SJCRH30 (cell line): Measurements from ENCODE around the gene GLS2. TPM values are rescaled to one million over a fixed set of nuclear protein-coding genes. Genes with fewer than 3 reads are reported as not detected.

Source experiments
- DNase-seq, 2 experiments: peaks; one replicate each; pipeline ENCODE4 v3.0.0-alpha.2; 2015 to 2020
- H3K27ac ChIP-seq: fragments of 250-450 bp; sonication (Bioruptor Pico); 2 replicates; pipeline ENCODE4 v1.5.1; 2020; ENCODE audit warnings: mild to moderate bottlenecking, moderate library complexity
- H3K27me3 ChIP-seq: fragments of 250-450 bp; sonication (Bioruptor Pico); 2 replicates; pipeline ENCODE4 v1.5.1; 2020; ENCODE audit warnings: mild to moderate bottlenecking, moderate library complexity
- H3K36me3 ChIP-seq: fragments of 250-450 bp; sonication (Bioruptor Pico); 2 replicates; pipeline ENCODE4 v1.5.1; 2020; ENCODE audit warnings: mild to moderate bottlenecking, moderate library complexity
- H3K4me1 ChIP-seq: fragments of 250-450 bp; sonication (Bioruptor Pico); 2 replicates; pipeline ENCODE4 v1.5.1; 2020; ENCODE audit warnings: mild to moderate bottlenecking, moderate library complexity
- H3K4me3 ChIP-seq: fragments of 250-450 bp; sonication (Bioruptor Pico); 2 replicates; pipeline ENCODE4 v1.5.1; 2020; ENCODE audit warnings: mild to moderate bottlenecking, moderate library complexity
- H3K9me3 ChIP-seq: fragments of 250-450 bp; sonication (Bioruptor Pico); replicated peaks from 2 replicates; pipeline ENCODE4 v1.5.1; 2020; ENCODE audit warnings: mild to moderate bottlenecking, moderate library complexity
- total RNA-seq: library from RNA; depleted of rRNA; stranded (reverse); fragments of >200 nt; shearing (Covaris generic); gene quantifications from 2 replicates; pipeline ENCODE4 v1.2.3, GENCODE V29; 2014; rRNA removed

GLS2 gene
- total RNA-seq, 1 experiment from 2014 or later: not detected

DNA sequence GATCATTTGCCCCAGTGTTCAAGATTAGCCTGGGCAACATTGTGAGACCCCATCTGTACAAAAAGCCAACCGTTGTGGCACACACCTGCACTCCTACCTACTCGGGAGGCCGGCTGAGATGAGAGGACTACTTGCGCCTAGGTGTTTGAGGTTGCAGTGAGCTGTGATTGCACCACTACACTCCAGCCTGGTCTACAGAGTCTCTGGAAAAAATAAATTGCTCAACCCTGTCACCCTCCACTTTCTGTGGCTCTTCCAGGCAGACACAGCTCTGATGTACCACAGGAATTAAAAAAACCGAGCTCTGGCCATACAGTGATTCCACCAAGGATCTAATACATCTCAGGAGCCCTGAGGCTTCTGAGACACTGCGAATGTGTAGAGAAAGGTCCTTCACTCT lies 53.1 kb downstream of the GLS2 start:
- H3K4me3 ChIP-seq: no peak overlapping the region
- H3K27ac ChIP-seq: no peak overlapping the region
- no peaks in the 10 kb centered on the region for H3K27me3 ChIP-seq
- peaks cover 5% of the 10 kb centered on the region; the same call in 1 of the 2 replicates for H3K36me3 ChIP-seq
- DNase-seq: no peak
- no peaks in the 10 kb centered on the region for H3K4me1 ChIP-seq
- H3K9me3 ChIP-seq: no peaks in the 10 kb centered on the region

DNA sequence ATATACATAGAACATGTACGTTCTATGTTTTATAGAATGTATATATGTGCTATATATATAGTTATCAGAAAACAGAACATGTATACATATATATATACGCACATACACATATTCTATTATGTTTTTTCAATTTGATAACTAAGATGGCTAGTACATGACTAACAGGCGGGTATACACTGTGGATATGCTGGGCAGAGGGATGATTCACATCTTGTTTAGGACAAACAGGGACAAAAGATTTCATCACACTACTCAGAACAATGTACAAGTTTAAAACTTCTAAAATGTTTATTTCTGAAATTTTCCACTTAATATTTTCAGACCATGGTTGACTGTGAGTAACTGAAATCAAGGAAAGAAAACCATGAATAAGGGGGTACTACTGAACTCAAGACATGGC lies 56.1 kb downstream of the GLS2 start:
- H3K27me3 ChIP-seq: no peaks in the 10 kb centered on the region
- no peak overlapping the region for H3K27ac ChIP-seq
- no peak overlapping the region for H3K4me3 ChIP-seq
- no peak for DNase-seq
- H3K36me3 ChIP-seq: peaks cover 15% of the 10 kb centered on the region; the same call in 1 of the 2 replicates
- no peaks in the 10 kb centered on the region for H3K9me3 ChIP-seq
- H3K4me1 ChIP-seq: no peaks in the 10 kb centered on the region

DNA sequence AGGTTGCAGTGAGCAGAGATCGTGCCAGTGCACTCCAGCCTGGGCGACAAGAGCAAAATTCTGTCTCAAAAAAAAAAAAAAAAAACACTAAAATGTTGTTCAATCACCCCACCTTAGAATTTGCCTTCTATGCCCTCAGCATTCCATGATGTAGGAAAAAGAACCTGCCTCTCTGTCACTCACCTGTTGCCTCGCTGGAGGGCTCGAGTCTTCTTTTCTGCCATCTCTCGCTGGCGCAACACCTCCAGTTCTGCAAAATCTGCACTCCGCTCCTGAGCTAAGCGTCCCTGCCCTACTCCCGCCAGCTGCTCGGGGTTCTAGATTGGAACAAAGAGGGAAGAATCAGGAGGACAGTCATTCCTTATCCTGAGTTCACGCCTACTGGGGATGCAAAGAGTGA lies 56.7 kb downstream of the GLS2 start:
- Histone ChIP-seq H3K4me3 (no peak overlapping the region), H3K27ac (no peak overlapping the region), H3K4me1 (no peaks in the 10 kb centered on the region), H3K9me3 (no peaks in the 10 kb centered on the region), H3K27me3 (no peaks in the 10 kb centered on the region), H3K36me3 (peaks cover 15% of the 10 kb centered on the region; the same call in 1 of the 2 replicates)
- no peak for DNase-seq

- H3K36me3 ChIP-seq: peaks cover 27% of the 10 kb centered on the region
- H3K27ac ChIP-seq: no peak overlapping the region
- no peak for DNase-seq
- H3K4me3 ChIP-seq: no peak overlapping the region
- no peaks in the 10 kb centered on the region for H3K27me3 ChIP-seq
- H3K9me3 ChIP-seq: no peaks in the 10 kb centered on the region
- no peaks in the 10 kb centered on the region for H3K4me1 ChIP-seq
Observed at GRCh38 chr12:56425940-56426438, 62.0 kb downstream of the GLS2 start.

- no peak overlapping the region for H3K27ac ChIP-seq
- H3K9me3 ChIP-seq: no peaks in the 10 kb centered on the region
- no peaks in the 10 kb centered on the region for H3K4me1 ChIP-seq
- DNase-seq: no peak
- H3K36me3 ChIP-seq: peaks cover 30% of the 10 kb centered on the region
- H3K4me3 ChIP-seq: no peak overlapping the region
- H3K27me3 ChIP-seq: no peaks in the 10 kb centered on the region
Observed at GRCh38 chr12:56425193-56425592, 62.8 kb downstream of the GLS2 start.

Other genes starting within 250 kb of the GLS2 start
- gene ANKRD52, start 229.8 kb downstream of the GLS2 start, total RNA-seq: 12.0 and 12.5 TPM in 2 replicates
- gene COQ10A, start 221.2 kb downstream of the GLS2 start, total RNA-seq: 13.8 and 14.4 TPM in 2 replicates
- gene CS, start 187.8 kb downstream of the GLS2 start, total RNA-seq: 183 and 185 TPM in 2 replicates
- 75.2 and 80.9 TPM in 2 replicates for gene CNPY2, start 172.2 kb downstream of the GLS2 start, total RNA-seq
- gene PAN2, start 154.2 kb downstream of the GLS2 start, total RNA-seq: 25.5 and 27.9 TPM in 2 replicates
- 0.41 TPM in 1 of 2 replicates, not detected in the other for gene IL23A, start 149.3 kb downstream of the GLS2 start, total RNA-seq
- 38.8 and 44.0 TPM in 2 replicates for gene STAT2, start 128.1 kb downstream of the GLS2 start, total RNA-seq
- gene APOF, start 125.3 kb downstream of the GLS2 start, total RNA-seq: not detected in 2 replicates
- gene TIMELESS, start 38.7 kb downstream of the GLS2 start, total RNA-seq: 32.3 and 36.2 TPM in 2 replicates
- gene MIP, start 33.5 kb downstream of the GLS2 start, total RNA-seq: not detected in 2 replicates
- gene SPRYD4, start 19.6 kb downstream of the GLS2 start, total RNA-seq: 3.0 and 3.7 TPM in 2 replicates
- 9.3 and 9.4 TPM in 2 replicates for gene RBMS2, start 33.7 kb upstream of the GLS2 start, total RNA-seq
- gene BAZ2A, start 142.2 kb upstream of the GLS2 start, total RNA-seq: 34.2 and 42.9 TPM in 2 replicates
- 698 and 730 TPM in 2 replicates for gene ATP5F1B, start 157.8 kb upstream of the GLS2 start, total RNA-seq
- gene PTGES3, start 200.1 kb upstream of the GLS2 start, total RNA-seq: 238 and 251 TPM in 2 replicates
- gene NACA, start 237.1 kb upstream of the GLS2 start, total RNA-seq: 2,251 and 2,266 TPM in 2 replicates